C1 segment of cervical spinal cord (tissue), 14 donors: ENCODE measurements around the gene NLGN1.

Experiments
- DNase-seq, 14 donors: peaks; one replicate each; lab custom pipeline; 2025; lab: John Stamatoyannopoulos, UW

Gene NLGN1

GRCh38 chr3:173709026-173709425 is 311.5 kb downstream of the NLGN1 start:
- no peak for DNase-seq

- peak in 1 of 14 donors; percentile 8 for DNase-seq
Observed at GRCh38 chr3:173711619-173712018, 314.1 kb downstream of the NLGN1 start.

- DNase-seq: no peak
Observed at GRCh38 chr3:173719585-173719984, 322.0 kb downstream of the NLGN1 start.

- DNase-seq: no peak
Observed at GRCh38 chr3:173725507-173725906, 328.0 kb downstream of the NLGN1 start.

GRCh38 chr3:173730391-173730790 is 332.8 kb downstream of the NLGN1 start:
- DNase-seq: no peak

- DNase-seq: no peak
Observed at GRCh38 chr3:173732237-173732636, 334.7 kb downstream of the NLGN1 start.

GRCh38 chr3:173733029-173733652 is 335.6 kb downstream of the NLGN1 start:
- DNase-seq: peak in 1 of 14 donors; percentile 4

GRCh38 chr3:173734473-173734872 is 336.9 kb downstream of the NLGN1 start:
- DNase-seq: no peak

GRCh38 chr3:173734895-173735294 is 337.4 kb downstream of the NLGN1 start:
- no peak for DNase-seq

- no peak for DNase-seq
Observed at GRCh38 chr3:173735841-173736240, 338.3 kb downstream of the NLGN1 start.

- DNase-seq: no peak
Observed at GRCh38 chr3:173737167-173737808, 339.7 kb downstream of the NLGN1 start.

GRCh38 chr3:173739726-173740125 is 342.2 kb downstream of the NLGN1 start:
- no peak for DNase-seq

- DNase-seq: no peak
Observed at GRCh38 chr3:173742491-173742890, 344.9 kb downstream of the NLGN1 start.

GRCh38 chr3:173743111-173743510 is 345.6 kb downstream of the NLGN1 start:
- DNase-seq: no peak

GRCh38 chr3:173743516-173743915 is 346.0 kb downstream of the NLGN1 start:
- no peak for DNase-seq

- no peak for DNase-seq
Observed at GRCh38 chr3:173744479-173744878, 346.9 kb downstream of the NLGN1 start.

GRCh38 chr3:173744895-173745294 is 347.4 kb downstream of the NLGN1 start:
- DNase-seq: no peak

GRCh38 chr3:173745952-173746682 is 348.6 kb downstream of the NLGN1 start:
- DNase-seq: no peak

GRCh38 chr3:173747427-173747826 is 349.9 kb downstream of the NLGN1 start:
- DNase-seq: no peak

GRCh38 chr3:173748105-173748504 is 350.6 kb downstream of the NLGN1 start:
- DNase-seq: no peak

- no peak for DNase-seq
Observed at GRCh38 chr3:173750095-173750494, 352.6 kb downstream of the NLGN1 start.

- no peak for DNase-seq
Observed at GRCh38 chr3:173750591-173750990, 353.0 kb downstream of the NLGN1 start.

GRCh38 chr3:173753593-173753992 is 356.0 kb downstream of the NLGN1 start:
- no peak for DNase-seq
